Measurements from ENCODE around the gene NANOGP8. TPM values are rescaled to one million over a fixed set of nuclear protein-coding genes. Genes with fewer than 3 reads are reported as not detected.
"Not testable (repeated sequence)": the region's sequence is repeated elsewhere in the genome, so short reads cannot be mapped to it uniquely, and the experiment has no call there.

The NANOGP8 gene
- total RNA-seq, 1 donor from 2014 or later: not detected

DNA sequence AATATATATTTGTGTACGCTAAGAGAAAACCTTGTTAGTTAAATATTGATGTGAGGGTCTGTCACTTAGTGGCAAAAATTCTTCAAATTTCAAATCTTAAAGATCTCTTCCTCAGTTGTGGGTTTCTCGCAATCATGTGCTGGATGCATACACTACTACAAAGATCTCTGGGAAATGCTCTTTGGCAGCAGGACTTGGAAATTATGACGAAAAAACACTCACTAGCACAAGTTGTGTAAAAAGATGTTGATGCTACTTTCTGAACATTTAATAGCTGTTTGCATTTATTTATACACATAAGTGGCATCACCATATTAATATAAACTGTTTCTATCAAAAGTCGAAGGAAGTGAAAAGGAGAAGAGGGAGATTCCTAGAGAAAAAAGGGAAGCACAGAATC is 10.8 kb upstream of the NANOGP8 start:
- no peak for DNase-seq (ENCODE audit: low read depth)

DNA sequence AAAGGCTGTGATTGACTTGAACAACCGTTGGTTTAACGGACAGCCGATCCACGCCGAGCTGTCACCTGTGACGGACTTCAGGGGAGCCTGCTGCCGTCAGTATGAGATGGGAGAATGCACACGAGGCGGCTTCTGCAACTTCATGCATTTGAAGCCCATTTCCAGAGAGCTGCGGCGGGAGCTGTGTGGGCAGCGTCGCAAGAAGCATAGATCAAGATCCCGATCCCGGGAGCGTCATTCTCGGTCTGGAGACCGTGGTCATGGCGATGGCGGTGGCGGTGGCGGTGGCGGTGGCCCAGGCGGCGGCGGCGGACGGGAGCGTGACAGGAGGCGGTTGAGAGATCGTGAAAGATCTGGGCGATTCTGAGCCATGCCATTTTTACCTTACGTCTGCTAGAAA is 7.8 kb upstream of the NANOGP8 start:
- no peak for DNase-seq (ENCODE audit: low read depth)

DNA sequence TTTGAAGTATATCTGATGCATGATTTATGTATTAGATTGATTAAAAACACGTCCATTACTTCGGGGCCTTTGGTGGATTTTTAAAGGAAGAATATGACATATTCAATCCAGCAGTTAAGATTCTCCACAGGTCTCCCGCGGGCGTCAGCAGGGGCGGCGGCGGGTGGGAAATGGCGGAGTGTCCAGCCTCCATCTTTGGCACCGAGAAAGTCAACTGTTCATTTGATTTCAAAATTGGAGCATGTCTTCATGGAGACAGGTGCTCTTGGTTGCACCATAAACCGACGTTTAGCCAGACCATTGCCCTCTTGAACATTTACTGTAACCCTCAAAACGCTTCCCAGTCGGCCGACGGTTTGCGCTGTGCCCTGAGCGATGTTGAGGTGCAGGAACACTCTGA is 7.2 kb upstream of the NANOGP8 start:
- DNase-seq (ENCODE audit: low read depth): no peak

DNA sequence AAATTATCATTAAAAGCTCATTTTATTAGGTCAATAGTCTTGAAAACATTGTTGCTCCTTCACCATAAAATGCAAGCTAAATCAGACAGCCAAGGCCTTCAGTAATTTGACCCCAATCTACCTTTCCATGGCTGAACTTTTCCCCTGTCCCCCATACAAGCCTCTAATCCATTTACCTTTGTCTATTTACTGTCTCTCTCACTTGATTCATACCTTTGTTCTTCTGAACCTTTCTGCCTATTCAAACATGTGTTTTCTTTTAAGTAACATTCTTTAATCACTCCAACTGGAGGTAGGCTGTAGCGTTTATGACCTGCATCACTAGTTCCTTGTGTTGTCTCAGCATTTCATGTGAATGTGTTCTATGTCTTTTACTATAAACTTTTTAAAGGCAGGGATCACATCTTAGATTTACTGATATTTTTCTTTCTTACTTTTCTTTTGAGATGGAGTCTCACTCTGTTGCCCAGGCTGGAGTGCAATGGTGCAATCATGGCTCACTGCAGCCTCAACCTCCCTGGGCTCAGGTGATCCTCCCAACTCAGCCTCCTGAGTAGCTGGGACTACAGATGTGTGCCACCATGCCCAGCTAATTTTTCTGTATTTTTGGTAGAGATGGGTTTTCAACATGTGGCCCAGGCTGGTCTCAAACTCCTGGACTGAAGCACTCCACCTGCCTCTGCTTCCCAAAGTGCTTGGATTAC is 5.2 kb upstream of the NANOGP8 start:
- DNase-seq (ENCODE audit: low read depth): no peak

DNA sequence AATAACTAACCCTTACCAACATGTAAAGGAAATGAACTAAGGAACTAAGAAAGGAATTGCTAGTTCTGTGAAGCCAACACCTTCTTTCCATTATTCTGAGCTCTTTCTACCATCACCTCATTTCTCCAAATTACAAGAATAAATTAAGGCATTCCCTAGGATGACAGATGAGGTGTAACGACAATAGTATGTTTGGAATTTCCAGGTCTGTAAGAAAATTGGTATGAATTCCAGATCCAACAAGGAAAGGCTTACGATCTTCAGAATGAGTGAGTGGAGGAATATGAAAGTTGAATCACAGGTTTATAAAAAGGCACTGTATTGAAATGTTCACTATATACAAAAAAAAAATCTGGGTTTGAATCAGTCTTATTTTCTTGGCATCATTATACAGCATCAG is 4.5 kb upstream of the NANOGP8 start:
- DNase-seq (ENCODE audit: low read depth): no peak

DNA sequence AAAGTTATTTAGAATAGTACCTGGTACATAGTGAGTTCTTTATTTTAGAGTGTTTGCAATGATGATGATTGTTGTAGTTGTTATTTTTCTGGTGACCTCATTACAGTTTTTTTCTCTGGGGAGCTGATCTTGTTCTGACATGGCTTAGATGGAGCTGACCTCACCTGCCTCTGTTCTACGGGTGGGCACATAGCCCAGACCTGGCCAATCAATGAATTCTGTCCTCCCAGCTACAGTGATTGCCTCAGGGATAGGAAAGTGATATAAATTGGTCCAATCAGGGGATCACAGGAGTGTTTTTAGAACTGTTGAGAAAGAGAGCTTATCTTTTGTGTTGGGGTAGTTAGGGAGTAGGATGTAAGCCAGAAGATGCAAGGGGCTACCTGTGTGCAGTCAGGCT is 3.2 kb upstream of the NANOGP8 start:
- DNase-seq (ENCODE audit: low read depth): no peak

DNA sequence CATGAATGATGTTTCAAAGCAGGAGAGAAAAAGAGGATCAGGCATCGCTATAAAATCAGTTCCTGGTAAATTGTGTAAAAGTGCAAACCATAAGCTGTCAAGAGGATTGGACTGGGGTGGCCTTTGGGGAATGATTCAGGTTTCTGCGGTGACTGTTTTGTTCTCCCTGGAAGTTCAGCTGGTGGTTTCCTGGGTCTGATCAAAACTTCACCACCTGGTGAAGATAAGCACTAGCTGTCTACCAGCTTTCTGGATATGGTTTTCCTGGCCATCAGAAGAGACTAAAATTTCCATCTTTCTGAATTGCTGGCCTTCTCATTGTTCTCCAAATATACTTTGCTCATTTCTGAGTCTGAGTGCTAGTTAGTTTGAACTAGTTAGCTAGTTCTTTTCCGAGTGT is 2.7 kb upstream of the NANOGP8 start:
- no peak for DNase-seq (ENCODE audit: low read depth)

DNA sequence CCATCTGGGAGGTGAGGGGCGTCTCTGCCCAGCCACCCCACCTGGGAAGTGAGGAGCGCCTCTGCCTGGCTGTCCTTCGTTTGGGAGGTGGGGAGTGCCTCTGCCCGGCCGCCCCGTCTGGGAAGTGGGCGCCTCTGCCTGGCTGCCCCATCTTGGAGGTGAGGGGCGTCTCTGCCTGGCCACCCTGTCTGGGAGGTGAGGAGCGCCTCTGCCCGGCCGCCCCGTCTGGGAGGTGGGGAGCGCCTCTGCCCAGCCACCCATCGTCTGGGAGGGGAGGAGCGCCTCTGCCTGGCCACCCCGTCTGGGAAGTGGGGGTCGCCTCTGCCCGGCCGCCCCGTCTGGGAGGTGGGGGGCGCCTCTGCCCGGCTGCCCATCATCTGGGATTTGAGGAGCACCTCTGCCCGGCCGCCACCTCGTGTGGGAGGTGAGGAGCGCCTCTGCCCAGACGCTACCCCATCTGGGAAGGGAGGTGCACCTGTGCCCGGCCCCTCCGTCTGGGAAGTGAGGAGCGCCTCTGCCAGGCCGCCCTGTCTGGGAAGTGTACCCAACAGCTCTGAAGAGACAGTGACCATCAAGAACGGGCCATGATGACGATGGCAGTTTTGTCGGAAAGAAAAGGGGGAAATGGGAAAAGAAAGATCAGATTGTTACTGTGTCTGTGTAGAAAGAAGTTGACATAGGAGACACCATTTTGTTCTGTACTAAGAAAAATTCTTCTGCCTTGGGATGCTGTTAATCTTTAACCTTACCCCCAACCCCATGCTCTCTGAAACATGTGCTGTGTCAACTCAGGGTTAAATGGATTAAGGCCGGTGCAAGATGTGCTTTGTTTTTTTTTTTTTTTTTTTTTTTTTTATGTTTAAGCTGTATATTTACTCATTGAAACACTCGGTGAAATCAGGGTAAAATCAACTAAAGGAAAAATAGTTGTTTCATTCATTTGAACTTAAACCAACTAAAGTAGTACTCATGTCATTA is 2.4 kb downstream of the NANOGP8 start:
- DNase-seq (ENCODE audit: low read depth): not testable (repeated sequence)

DNA sequence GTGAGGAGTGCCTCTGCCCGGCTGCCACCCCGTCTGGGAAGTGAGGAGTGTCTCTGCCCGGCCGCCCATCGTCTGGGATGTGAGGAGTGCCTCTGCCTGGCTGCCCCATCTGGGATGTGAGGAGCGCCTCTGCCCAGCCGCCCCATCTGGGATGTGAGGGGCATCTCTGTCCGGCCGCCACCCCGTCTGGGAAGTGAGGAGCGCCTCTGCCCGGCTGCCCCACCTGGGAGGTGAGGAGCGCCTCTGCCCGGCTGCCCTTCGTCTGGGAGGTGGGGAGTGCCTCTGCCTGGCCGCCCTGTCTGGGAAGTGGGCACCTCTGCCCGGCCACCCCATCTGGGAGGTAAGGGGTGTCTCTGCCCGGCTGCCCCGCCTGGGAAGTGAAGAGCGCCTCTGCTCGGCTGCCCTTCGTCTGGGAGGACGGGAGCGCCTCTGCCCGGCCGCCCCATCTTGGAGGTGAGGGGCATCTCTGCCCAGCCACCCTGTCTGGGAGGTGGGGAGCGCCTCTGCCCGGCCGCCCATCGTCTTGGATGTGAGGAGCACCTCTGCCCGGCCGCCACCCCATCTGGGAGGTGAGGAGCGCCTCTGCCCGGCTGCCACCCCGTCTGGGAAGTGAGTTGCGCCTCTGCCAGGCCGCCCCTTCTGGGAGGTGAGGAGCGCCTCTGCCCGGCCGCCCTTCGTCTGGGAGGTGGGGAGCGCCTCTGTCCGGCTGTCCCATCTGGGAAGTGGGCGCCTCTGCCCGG is 3.3 kb downstream of the NANOGP8 start:
- DNase-seq (ENCODE audit: low read depth): not testable (repeated sequence)

DNA sequence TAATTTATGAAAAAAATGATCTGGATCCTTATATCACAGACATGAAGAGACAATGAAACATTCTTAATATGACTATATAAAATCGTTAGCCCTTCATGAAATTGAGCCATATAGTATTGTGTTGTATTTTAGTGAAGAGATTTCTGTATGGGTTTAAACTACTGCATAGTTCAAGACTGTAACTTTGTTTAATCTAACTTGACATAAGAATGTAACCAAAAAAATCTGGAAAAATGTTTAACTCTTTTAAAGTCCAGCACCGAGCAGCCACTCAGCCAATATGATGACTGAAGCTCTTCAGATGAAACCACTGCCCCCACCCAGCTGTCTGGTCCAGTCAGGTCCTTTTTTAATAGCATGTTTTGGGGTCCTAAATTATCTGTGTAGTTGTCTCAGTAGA is 4.9 kb downstream of the NANOGP8 start:
- no peak for DNase-seq (ENCODE audit: low read depth)

DNA sequence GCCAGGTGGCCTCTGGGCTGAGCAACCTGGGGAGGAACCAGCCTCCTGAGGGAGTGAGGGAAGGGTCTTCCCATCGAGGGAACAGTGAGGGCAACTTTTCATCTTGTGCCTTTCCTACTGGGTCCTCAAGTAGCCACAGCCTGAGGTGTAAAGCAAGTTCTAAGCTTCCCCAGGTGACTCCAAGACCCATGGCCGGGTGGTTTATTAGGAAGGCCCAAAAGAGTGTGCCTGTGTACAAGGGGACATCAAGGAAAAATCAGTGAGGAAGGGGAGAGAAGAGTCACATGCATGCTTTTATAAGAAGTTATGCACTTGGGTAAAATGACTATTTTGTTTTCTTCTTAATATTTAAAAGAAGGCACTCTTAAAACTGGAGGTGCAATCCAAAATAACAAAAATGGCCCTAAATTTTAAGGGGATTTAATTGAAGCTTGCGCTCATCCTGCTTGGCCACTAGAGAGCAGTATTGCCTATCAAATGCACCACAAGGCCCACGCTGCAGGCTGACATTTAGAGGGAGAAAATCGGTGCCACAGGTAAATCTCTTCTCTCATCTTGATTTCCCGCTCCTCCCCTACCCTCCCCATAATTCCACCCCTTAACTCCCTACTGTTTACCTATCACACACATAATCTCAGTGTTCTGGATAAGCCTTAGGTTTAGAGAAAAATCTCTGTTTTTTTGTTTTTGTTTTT is 6.7 kb downstream of the NANOGP8 start:
- peak; percentile 62 for DNase-seq (ENCODE audit: low read depth)

DNA sequence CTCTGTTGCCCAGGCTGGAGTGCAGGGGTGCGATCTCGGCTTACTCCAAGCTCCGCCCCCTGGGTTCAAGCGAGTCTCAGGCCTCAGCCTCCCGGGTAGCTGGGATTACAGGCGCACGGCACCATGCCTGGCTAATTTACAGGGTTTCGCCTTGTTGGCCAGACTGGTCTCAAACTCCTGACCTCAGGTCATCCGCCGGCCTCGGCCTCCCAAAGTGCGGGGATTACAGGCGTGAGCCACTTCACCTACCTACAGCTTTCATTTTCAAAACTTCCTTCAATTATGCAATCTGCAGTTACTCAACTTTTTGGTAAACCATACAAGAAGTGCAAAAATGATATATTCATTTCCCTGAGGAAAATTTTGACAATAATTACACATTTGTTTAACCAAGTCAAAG is 14.0 kb downstream of the NANOGP8 start:
- no peak for DNase-seq (ENCODE audit: low read depth)

DNA sequence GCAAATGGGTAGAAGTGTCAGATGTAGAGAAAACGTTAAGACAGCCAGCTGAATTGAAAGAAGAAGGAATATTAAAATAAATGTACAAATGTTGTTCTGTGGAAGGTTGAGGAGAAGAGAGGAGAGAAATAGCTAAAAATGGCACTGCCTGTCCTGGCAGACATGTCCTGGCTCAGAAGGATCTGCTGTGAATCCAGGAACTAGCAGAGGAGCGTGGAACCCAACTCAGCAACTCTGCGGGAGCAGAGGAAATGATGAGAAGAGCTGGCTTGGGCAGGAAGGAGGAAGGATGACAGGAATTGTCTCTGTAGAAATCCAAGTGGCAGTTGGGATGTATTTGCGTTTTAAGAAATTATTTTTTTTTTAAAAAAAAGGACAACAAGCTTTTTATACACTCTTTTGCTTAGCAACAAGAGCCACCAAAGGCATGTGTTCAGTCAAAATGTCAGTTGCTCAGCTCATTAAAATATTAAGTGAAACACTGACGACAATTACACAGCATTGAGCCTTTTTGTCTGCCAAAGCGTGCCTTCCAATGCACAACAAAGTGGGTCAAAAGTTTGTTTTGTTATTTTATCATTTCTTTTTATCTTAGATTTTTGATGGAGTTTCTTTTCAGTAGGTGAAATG is 16.1 kb downstream of the NANOGP8 start:
- DNase-seq (ENCODE audit: low read depth): no peak

DNA sequence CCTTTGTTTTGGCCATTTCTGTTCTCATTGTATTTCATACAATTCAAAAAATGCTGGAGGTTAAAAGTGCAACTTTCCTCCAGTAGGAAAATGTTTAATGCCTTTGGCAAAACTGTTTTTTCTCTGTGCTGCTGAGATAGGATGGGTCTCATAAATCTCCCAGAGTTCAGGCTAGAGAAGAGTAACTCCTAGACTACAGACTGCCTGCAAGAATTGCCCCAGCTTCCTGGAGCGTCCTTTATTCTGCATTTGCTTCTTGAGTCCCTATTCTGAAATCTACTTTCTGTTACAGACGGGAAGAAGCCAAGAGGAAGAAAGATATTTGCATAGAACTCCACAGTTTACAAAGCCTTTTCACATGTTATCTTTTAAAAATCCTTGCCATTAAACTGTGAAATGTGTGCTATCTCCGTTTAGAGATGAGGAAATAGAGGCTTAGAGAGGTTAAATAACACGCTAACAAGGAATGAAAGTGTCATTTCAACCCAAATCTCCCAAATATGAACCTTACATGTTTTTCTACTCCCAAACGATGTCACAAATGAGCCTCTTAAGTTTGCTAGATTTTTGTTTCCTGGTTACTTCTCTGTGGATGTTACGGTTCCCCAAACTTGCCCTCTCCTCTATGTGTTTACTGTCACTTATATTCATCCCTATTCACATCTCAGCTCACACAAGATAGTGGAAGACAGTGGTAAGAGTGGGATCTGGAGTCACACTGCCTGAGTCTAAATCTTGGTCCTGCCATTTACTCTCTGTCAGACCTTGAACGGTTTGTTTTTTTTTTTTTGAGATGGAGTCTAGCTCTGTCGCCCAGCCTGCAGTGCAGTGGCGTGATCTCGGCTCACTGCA is 17.4 kb downstream of the NANOGP8 start:
- DNase-seq (ENCODE audit: low read depth): no peak

DNA sequence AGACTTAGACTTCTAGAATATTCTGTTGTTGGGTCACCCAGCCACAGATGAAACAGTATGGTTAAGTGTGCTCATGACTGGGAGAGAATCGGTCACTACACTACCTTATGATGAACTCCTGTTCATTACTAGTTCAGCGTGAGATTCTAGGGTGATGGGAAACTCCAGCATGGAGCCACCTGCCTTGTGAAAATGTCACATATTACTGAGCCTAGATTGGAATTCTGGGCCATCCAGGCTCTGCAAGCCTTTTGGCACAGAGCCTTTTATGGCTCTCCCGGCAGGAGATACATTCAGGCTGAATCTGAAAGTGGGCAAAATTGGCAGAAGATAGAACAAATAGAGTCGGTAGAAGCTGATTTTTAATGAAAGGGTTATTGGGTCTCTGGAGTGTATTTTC is 19.0 kb downstream of the NANOGP8 start:
- DNase-seq (ENCODE audit: low read depth): no peak

DNA sequence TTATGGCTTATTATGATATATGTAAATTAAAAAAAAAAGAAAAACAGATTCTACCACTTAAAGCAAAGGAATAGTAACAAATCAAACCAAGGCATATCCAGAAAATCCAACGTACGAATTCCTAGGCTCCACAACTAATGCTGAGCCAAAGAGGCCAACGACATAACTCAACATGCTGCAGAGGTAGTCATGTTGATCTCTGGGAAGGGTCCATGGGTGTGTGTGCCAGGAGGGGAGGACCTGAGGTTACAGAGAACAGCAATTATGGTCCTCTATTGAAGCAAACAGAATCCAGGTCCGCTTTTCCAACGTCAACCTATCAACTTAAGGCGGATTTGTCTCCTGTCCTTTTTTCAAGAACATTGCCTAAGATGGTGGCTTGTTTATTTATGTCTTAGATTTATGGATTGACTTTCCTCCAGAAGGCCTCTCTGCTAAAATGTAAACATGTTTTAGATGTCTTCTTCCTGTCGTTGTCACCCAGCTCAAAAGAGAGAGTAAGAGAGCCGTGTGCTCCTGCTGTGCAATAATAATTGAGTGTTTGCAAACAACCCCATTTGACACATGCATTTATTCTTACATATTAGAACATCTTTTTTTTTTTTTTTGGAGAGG is 20.4 kb downstream of the NANOGP8 start:
- DNase-seq (ENCODE audit: low read depth): no peak

DNA sequence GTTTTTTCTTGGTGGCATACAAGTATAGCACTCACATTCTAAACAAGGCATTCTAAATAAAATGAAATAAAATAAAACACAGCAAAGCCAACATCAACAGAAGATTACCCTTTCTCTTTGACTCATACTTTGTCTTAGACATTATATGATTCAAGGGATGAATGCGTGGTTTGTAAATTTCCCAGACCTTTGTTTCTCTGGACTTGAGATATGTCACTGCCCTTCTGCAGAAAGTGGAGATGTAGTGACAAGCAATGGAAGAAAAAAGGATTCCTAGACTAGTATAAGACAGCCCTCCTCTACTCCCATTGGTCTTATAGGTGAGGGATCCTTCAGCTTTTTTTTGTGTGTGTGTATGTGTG is 22.4 kb downstream of the NANOGP8 start:
- no peak for DNase-seq (ENCODE audit: low read depth)

DNA sequence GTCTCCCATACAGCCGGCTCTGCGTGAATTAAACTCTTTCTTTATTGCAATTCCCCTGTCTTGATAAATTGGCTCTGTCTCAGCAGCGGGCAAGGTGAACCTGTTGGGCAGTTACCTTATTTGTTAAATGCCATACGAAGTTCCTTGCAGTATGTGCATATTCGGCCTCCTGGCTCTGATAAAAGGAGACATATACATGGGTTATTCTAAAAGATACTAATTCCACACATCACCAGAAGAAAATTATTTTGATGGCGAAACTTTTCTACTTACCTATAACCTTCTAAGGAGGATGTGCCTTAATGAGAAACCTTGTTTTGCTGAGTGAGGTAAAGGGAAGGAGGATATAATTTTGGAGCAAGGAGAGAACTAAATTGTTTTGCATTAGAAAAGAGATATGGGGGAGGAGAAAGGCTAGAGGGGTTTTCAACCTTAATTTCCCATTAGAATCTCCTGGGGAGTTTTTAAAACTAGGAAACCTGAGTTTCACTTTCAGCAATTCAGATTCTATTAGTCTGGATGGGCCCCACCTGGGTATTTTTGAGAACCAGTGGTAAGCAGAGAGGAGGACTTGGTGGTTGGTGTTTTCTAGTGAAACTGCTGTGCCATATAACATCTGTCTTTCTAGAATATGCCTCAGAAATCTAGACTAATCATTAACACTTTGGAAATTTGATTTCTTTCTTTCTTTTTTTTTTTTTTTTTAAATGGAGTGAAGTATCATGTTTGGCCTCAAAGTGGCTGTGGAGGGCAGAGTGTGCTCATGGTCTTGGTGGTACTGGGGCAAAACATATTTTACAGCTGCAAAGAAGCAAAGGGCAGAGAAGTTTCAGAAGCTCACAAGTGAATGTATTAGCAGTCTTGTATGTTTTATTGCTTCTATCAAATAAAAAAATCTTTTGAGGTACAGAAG is 23.0 kb downstream of the NANOGP8 start:
- DNase-seq (ENCODE audit: low read depth): no peak

All from renal cortical epithelial cell (primary cell).